Measurements from ENCODE around the gene SH2D3C.
A peak's percentile ranks its signal among the peaks of the same experiment; 100 is the strongest.

SH2D3C gene

DNA sequence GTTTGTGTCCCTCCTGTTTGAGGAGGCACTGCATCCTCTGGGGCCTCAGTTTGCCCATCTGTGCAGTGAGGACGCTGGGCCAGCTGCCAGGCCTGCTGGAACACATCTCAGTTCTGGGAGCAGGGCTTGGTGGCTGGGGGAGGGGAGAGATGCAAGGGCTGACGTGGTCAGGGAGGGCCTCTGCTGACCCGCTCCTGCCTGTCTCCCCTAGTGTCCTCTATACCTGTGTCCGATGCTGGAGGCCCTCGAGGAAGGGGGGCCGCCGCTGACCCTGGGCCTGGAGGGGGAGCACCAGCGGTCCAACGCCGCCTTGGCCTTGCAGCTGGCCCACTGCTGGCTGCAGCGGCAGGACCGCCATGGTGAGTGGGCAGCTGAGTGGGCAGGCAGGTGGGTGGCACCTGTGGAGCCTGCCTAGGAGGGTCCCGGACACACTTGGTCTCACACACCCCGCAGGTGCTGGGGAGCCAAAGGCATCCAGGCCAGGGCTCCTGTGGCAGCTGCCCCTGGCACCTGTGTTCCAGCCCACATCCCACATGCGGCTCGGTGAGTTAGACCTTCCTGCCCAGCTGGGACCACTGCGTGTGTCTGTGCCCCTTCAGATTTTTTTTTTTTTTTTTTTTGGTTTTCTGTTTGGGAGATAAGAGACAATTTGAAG is 30.0 kb upstream of the SH2D3C start:
- no peak for DNase-seq

- no peak for DNase-seq
Observed at GRCh38 chr9:127806871-127807270, 28.4 kb upstream of the SH2D3C start.

DNA sequence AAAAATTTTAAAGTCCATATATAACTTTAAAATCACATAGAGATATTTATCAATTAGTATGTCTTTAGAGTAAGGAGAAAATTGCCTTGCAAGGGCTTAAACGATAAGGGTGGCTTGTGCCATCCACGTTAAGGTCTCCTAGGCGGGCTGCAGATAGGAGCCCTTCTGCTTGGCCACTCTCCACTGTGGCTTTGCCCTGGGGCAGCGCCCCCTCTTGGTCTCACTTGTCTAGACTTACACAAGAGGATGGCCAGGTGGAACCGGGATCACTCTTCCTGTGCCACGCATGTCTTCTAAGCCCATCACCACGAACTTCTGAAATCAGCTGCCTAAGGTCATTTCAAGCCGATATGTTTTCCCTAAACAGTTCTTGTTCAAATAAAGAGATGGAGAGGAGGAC is 27.2 kb upstream of the SH2D3C start:
- no peak for DNase-seq

DNA sequence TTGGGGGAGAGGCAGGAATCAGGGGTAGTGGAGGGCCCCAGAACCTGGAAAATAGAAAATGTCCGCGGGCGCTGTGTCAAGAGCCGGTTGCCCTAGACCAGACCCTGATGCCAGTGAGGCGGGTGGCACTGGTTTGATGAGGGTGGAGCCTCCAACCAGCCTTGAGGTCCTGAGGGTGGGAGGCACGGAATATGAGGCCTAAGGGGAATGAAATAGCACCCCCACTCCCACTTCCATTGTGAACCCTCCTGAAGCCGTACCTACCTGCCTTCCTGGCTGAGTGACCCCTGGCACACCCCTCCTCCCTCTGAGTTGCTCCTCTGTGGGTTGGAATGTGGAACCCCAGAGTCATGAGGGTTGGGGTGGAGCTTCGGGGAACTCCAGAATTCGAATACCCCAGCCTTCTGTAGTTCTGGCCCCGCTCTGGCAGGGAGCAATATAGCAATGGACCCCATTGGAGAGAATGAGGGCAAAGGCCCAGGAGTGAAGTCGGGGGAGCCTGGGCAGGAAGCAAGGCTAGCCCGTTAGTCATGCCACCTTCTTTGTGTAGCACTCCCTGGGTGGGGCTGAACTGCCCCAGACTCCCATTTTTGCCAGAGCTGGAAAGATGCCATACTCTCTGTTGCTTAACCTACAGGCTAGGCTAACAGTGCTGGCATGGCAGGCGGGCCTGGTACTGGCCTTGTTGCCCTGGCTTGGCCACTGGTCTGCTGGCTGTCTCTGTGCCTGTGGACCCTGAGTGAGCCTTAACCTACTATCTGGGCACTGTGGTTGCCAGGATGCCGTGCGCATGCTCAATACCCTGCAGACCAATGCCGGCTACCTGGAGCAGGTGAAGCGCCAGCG is 25.3 kb upstream of the SH2D3C start:
- DNase-seq: no peak

DNA sequence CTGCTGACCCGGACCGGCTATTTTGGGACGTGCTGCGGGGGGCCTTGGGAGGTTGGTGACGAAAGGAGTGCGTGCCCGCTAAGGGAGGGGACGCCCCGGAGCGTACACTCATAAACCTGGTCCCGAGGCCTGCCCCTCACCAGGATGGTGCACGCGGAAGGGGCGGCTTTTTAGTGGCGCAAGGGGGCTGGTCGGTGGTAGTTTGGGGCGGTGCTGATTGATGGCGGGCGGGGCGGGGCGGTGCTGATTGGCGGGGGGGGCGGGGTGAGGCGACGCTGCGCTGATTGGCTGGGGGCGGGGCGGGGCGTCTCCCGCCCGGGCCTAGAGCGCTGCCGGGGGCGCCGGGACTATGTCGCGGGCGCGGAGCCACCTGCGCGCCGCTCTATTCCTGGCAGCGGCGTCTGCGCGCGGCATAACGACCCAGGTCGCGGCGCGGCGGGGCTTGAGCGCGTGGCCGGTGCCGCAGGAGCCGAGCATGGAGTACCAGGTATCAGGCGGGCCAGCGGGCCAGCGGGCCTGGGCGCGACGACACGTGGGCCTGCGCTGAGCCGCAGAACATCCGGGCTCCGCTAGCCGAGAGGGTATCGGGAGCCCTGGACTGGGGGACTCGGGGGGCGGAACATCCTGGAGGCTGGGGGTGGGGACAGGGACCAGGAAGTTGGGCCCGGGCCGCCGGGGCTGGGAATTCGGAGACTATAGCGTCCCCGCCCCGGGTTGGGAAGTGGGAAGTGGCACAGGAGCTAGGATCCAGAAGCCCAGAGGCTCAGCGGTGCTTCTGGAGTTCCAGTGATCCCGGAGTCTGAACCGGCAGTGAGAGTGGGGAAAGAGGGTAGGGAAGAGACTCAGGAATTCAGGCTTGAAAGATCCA is 24.3 kb upstream of the SH2D3C start, which contains the start of gene FPGS:
FPGS (plus strand) TSS at position 307 of the 868 bp plus-strand sequence; CDS start at position 350, 43 bp downstream.
- peak; percentile 92 for DNase-seq

GRCh38 chr9:127801955-127802575 is 23.6 kb upstream of the SH2D3C start:
- DNase-seq: peak; percentile 72

GRCh38 chr9:127796852-127797370 is 18.4 kb upstream of the SH2D3C start:
- DNase-seq: peak; percentile 67

GRCh38 chr9:127796225-127796813 is 17.9 kb upstream of the SH2D3C start:
- DNase-seq: no peak

GRCh38 chr9:127794001-127794791 is 15.7 kb upstream of the SH2D3C start:
- DNase-seq: no peak

- no peak for DNase-seq
Observed at GRCh38 chr9:127793093-127793708, 14.7 kb upstream of the SH2D3C start.

DNA sequence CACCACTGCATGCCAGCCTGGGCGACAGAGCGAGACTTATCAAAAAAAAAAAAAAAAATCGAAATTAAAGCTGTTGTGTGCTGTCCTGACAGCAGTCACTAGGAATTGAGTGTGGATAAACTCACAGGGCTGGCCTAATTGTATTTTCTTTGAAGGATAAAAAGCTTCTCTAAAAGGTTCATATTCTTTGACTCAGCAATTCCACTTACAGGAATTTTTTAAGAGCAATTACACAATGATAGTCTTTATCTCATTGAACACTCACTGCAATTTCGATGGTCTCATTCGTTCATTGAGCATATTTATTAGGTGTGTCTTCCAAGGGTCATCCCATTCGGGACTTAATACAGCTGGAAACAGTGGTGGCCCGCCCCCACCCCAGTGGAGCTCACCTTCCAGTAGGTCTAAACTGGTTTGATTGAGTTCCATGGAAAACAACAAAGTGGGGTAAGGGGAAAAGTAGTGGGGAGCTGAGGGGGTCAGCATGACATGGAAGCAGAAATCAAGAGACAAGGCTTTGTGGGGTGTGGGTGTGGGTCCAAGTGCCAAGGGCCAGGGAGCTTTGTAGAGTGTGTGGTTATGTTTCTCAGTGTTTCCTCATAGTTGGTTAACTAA is 14.1 kb upstream of the SH2D3C start:
- DNase-seq: no peak

DNA sequence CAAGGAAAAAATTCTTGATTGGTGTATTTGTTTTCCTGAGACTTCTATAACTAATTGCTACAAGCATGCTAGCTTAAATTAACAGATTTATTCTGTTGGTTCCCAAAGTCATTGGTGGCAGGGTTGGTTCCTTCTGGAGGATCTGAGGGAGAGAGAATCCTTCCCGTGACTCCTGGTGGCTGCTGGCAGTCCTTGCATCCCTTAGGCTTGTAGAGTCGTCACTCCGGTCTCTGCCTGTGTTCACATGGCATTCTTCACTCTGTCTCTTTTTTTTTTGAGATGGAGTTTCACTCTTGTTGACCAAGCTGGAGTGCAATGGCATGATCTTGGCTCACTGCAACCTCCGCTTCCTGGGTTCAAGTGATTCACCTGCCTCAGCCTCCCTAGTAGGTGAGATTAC is 12.6 kb upstream of the SH2D3C start:
- no peak for DNase-seq

DNA sequence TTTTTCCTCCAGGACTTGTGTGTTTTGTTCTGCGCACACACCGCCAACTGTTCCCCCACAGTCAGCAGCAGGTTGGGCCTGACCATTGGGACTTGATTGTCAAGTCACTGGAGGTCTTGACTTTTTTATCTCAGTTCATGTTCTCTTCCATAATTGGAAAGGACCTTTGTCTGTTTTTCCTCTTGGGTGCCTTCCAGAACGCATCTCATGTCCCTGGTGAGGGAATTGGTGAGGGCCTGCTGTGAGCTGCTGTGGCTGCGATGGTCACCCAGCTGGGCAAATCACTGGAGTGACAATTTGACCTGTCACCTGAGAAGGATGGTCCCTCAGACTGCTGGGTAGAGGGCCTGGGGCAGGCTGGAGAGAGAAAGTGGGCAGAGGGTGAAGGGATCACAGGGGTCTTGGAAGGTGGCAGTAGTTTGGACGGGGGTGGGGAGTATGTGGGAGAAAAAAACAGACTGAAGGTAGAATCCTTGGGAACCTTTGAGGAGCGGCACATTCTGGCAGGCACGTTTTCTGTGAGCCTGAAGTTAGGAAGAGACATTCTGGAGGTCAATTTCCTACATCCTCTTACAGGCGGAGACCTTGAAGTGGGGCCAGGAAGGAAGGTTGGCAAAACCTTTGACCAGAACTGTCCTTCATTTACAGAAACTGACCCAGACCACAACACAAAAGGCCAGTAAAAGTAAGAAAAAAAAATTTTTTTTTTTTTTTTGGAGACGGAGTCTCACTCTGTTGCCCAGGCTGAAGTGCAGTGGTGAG is 11.8 kb upstream of the SH2D3C start:
- DNase-seq: no peak

DNA sequence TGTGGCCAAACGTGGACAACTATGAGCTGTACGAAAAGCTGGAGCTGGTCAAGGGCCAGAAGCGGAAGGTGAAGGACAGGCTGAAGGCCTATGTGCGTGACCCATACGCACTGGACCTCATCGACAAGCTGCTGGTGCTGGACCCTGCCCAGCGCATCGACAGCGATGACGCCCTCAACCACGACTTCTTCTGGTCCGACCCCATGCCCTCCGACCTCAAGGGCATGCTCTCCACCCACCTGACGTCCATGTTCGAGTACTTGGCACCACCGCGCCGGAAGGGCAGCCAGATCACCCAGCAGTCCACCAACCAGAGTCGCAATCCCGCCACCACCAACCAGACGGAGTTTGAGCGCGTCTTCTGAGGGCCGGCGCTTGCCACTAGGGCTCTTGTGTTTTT is 10.7 kb upstream of the SH2D3C start:
- no peak for DNase-seq

- DNase-seq: no peak
Observed at GRCh38 chr9:127788337-127789011, 10.0 kb upstream of the SH2D3C start.

DNA sequence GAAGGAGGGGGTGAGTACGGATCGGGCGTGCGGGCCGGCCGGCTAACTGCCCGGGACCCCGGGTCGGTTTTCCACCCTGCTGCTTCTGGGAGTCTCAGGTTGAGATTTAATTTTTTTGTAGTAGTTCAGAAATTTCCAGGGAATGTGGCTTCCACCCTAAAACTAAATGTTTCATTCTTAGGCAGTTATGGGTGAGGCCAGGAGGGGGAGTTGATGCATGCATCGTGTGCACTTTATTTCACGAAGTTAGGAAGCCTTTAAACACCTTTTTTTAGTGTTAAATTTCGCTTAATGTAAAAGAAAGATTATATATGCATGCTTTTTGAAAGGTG is 8.3 kb upstream of the SH2D3C start:
- DNase-seq: no peak

GRCh38 chr9:127785933-127786772 is 7.7 kb upstream of the SH2D3C start, which contains the start of gene CDK9:
TSS of gene CDK9 (plus strand) at chr9:127786034. CDS start at chr9:127786149, 115 bp downstream.
- peak; percentile 89 for DNase-seq
